ENCODE data around the gene CASR. TPM values are rescaled to one million over a fixed set of nuclear protein-coding genes. Genes with fewer than 3 reads are reported as not detected.
A peak's percentile ranks its signal among the peaks of the same experiment; 100 is the strongest.

CASR gene
- total RNA-seq, 1 experiment from 2014 or later = not detected

DNA sequence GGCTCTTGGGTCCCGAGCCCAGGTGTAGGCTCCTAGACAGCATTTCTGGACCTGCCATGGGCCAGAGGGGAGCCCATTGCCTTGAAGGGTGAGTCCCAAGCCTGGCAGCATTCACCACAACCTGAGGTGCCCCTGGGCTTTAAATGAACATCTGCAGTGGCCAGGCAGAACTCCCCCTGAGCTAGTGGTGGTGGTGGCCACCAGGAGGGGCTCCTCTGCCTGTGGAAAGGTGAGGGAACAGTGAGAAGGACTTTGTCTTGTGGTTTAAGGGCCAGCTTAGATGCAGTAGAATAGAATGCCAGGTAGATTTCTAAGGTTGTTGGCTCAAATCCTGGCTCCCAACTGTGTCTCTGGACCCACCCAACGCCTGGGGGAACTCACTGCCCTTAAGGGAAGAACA lies 55.6 kb downstream of the CASR start:
- ATAC-seq = no peak
- intact Hi-C loops (cut with micrococcal nuclease) = no loop called here
- Histone ChIP-seq H2AFZ (ENCODE audit: low read length) (no peak overlapping the region), H3K79me2 (ENCODE audit: low read length) (no peaks in the 10 kb centered on the region), H3K9me3 (ENCODE audit: low read length) (no peaks in the 10 kb centered on the region), H3K4me1 (ENCODE audit: insufficient read depth, low read length) (no peaks in the 10 kb centered on the region), H3K9ac (ENCODE audit: low read length) (no peak overlapping the region), H3F3A (ENCODE audit: low read length, unreplicated experiment) (no peaks in the 10 kb centered on the region), H3K36me3 (ENCODE audit: low read depth, low read length) (no peaks in the 10 kb centered on the region), H3K4me2 (ENCODE audit: low read length) (no peak overlapping the region), H3K4me3 (ENCODE audit: low read length) (no peak overlapping the region), H3K27me3 (ENCODE audit: low read length) (peaks cover 97% of the 10 kb centered on the region), H4K20me1 (ENCODE audit: low read length) (no peaks in the 10 kb centered on the region), H3K27ac (ENCODE audit: low read length) (no peak overlapping the region), H3K9me2 (replicated peaks; ENCODE audit: low read length) (no peaks in the 10 kb centered on the region)
- ChIA-PET CTCF (no interaction called here), POLR2A (ENCODE audit: unreplicated experiment) (no interaction called here)
- TF ChIP-seq EZH2 (IDR thresholded peaks at IDR 0.05; ENCODE audit: low read length, unreplicated experiment) = no peak
- no peak for TF ChIP-seq EZH2phosphoT487 (IDR thresholded peaks at IDR 0.05; ENCODE audit: borderline replicate concordance, low read length)
- TF ChIP-seq, protein P1, sequence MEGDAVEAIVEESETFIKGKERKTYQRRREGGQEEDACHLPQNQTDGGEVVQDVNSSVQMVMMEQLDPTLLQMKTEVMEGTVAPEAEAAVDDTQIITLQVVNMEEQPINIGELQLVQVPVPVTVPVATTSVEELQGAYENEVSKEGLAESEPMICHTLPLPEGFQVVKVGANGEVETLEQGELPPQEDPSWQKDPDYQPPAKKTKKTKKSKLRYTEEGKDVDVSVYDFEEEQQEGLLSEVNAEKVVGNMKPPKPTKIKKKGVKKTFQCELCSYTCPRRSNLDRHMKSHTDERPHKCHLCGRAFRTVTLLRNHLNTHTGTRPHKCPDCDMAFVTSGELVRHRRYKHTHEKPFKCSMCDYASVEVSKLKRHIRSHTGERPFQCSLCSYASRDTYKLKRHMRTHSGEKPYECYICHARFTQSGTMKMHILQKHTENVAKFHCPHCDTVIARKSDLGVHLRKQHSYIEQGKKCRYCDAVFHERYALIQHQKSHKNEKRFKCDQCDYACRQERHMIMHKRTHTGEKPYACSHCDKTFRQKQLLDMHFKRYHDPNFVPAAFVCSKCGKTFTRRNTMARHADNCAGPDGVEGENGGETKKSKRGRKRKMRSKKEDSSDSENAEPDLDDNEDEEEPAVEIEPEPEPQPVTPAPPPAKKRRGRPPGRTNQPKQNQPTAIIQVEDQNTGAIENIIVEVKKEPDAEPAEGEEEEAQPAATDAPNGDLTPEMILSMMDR (conservative IDR thresholded peaks at IDR 0.05; ENCODE audit: low read depth, low read length) = no peak
- DNase-seq = no peak
- no TSS peak for BruUV-seq (replicated peaks)

DNA sequence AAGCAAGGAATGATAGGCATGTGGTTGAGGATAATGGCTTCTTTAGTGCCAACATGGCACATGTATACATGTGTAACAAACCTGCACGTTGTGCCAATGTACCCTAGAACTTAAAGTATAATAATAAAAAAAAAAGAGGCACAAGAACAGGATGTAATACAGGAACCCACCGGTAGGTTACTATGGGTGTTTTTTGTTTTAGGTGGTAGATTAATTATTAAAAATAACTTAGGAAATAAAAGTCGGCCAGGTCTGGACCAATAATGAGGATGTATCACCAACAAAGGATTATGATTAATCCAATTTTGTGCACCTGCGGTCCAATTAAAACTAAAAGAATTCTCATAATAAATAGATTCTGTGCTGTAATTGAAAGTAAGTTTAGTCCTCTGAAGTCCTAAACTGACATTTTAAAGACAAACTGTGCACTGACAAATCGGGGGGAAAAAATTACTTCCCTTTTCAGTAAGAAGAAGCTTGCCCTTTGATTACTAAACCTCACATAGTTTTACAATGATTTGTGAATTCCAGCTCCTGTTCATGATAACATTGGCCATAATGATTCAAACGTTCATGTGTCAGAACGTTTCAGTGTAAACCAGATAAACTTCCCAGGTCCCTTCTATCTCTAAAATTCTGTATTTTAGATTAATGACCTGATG lies 62.2 kb downstream of the CASR start:
- Histone ChIP-seq H3F3A (ENCODE audit: low read length, unreplicated experiment) (no peaks in the 10 kb centered on the region), H2AFZ (ENCODE audit: low read length) (no peak overlapping the region), H3K9ac (ENCODE audit: low read length) (no peak overlapping the region), H3K4me1 (ENCODE audit: insufficient read depth, low read length) (no peaks in the 10 kb centered on the region), H3K9me2 (replicated peaks; ENCODE audit: low read length) (no peaks in the 10 kb centered on the region), H3K27me3 (ENCODE audit: low read length) (peaks cover 97% of the 10 kb centered on the region), H3K27ac (ENCODE audit: low read length) (no peak overlapping the region), H3K79me2 (ENCODE audit: low read length) (no peaks in the 10 kb centered on the region), H4K20me1 (ENCODE audit: low read length) (no peaks in the 10 kb centered on the region), H3K4me2 (ENCODE audit: low read length) (no peak overlapping the region), H3K4me3 (ENCODE audit: low read length) (no peak overlapping the region), H3K9me3 (ENCODE audit: low read length) (no peaks in the 10 kb centered on the region), H3K36me3 (ENCODE audit: low read depth, low read length) (no peaks in the 10 kb centered on the region)
- ChIA-PET CTCF (no interaction called here), POLR2A (ENCODE audit: unreplicated experiment) (no interaction called here)
- TF ChIP-seq EZH2 (IDR thresholded peaks at IDR 0.05; ENCODE audit: low read length, unreplicated experiment) (no peak), EZH2phosphoT487 (IDR thresholded peaks at IDR 0.05; ENCODE audit: borderline replicate concordance, low read length) (no peak)
- TF ChIP-seq, protein P1 (conservative IDR thresholded peaks at IDR 0.05; ENCODE audit: low read depth, low read length) = no peak
- ATAC-seq (no peak), DNase-seq (peak; percentile 27)
- intact Hi-C loops (cut with micrococcal nuclease) = no loop called here
- BruUV-seq (replicated peaks) = no TSS peak

DNA sequence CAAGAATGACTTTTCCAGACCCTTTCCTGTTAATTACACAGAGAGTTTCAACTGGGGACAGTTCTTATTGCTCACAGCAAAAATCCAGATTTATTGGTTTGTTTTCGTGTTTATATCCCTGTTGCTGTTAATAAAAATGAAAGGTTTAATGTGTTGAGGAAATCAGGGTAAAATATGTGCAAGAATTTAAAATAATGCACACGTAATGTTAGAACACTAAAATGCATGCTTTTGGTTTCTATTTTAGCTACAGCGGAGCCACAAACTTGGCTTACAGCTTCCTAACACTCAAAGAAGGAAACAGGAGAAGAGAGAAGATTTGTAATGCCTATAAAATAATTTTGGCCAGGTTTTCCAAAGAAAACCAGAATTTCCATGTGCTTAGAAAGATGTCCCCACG lies 62.7 kb downstream of the CASR start:
- Histone ChIP-seq H3K9ac (ENCODE audit: low read length) (no peak overlapping the region), H3K36me3 (ENCODE audit: low read depth, low read length) (no peaks in the 10 kb centered on the region), H3K4me2 (ENCODE audit: low read length) (no peak overlapping the region), H3K27ac (ENCODE audit: low read length) (no peak overlapping the region), H3K4me3 (ENCODE audit: low read length) (no peak overlapping the region), H2AFZ (ENCODE audit: low read length) (no peak overlapping the region), H4K20me1 (ENCODE audit: low read length) (no peaks in the 10 kb centered on the region), H3K9me3 (ENCODE audit: low read length) (no peaks in the 10 kb centered on the region), H3K27me3 (ENCODE audit: low read length) (peaks cover 97% of the 10 kb centered on the region), H3K79me2 (ENCODE audit: low read length) (no peaks in the 10 kb centered on the region), H3K4me1 (ENCODE audit: insufficient read depth, low read length) (no peaks in the 10 kb centered on the region), H3K9me2 (replicated peaks; ENCODE audit: low read length) (no peaks in the 10 kb centered on the region), H3F3A (ENCODE audit: low read length, unreplicated experiment) (no peaks in the 10 kb centered on the region)
- BruUV-seq (replicated peaks) = no TSS peak
- intact Hi-C loops (cut with micrococcal nuclease) = no loop called here
- ChIA-PET CTCF (no interaction called here), POLR2A (ENCODE audit: unreplicated experiment) (interaction anchor here (0.9 kb wide), 1 partner anchor 334 kb away, joined by 5 read pairs; no protein-coding TSS in a partner anchor)
- no peak for ATAC-seq
- no peak for TF ChIP-seq EZH2phosphoT487 (IDR thresholded peaks at IDR 0.05; ENCODE audit: borderline replicate concordance, low read length)
- TF ChIP-seq EZH2 (IDR thresholded peaks at IDR 0.05; ENCODE audit: low read length, unreplicated experiment) = no peak
- TF ChIP-seq, protein P1 (conservative IDR thresholded peaks at IDR 0.05; ENCODE audit: low read depth, low read length) = no peak
- DNase-seq = no peak

Measured in PC-3 (cell line).